ENCODE results near the gene IP6K3. TPM values are rescaled to one million over a fixed set of nuclear protein-coding genes. Genes with fewer than 3 reads are reported as not detected.

IP6K3 gene
- total RNA-seq, 1 donor from 2014 or later: not detected

GRCh38 chr6:33696076-33696475 is 50.6 kb downstream of the IP6K3 start:
- peak overlapping the region; percentile 92 for H3K27ac Mint-ChIP-seq
- intact Hi-C loops (cut with micrococcal nuclease): loop anchor here (10.0 kb wide), 1 partner anchor 241 kb away; the partner anchor contains the start of gene ZBTB9

GRCh38 chr6:33695451-33695887 is 51.2 kb downstream of the IP6K3 start:
- Mint-ChIP-seq H3K4me1 (ENCODE audit: low read depth) (peaks cover 69% of the 10 kb centered on the region), H3K27ac (peak overlapping the region; percentile 91), H3K27me3 (ENCODE audit: insufficient read depth) (no peaks in the 10 kb centered on the region), H3K9me3 (no peaks in the 10 kb centered on the region), H3K4me3 (no peak overlapping the region), H3K36me3 (ENCODE audit: low read depth) (peaks cover 45% of the 10 kb centered on the region)
- DNase-seq (ENCODE audit: low spot score): no peak
- intact Hi-C loops (cut with micrococcal nuclease): loop anchor here (2.0 to 10.0 kb wide), 3 partner anchors 15 to 241 kb away; partner anchors contain the start of genes ITPR3, UQCC2 and ZBTB9

More at GRCh38 chr6:33696076-33696475, 50.6 kb downstream of the IP6K3 start:
- no peak for DNase-seq (ENCODE audit: low spot score)
- H3K4me1 Mint-ChIP-seq (ENCODE audit: low read depth): peaks cover 69% of the 10 kb centered on the region
- peaks cover 42% of the 10 kb centered on the region for H3K36me3 Mint-ChIP-seq (ENCODE audit: low read depth)
- no peaks in the 10 kb centered on the region for H3K27me3 Mint-ChIP-seq (ENCODE audit: insufficient read depth)
- peak overlapping the region; percentile 62 for H3K4me3 Mint-ChIP-seq
- no peaks in the 10 kb centered on the region for H3K9me3 Mint-ChIP-seq

GRCh38 chr6:33694977-33695376 is 51.7 kb downstream of the IP6K3 start:
- no peak for DNase-seq (ENCODE audit: low spot score)
- peak overlapping the region; percentile 91 for H3K27ac Mint-ChIP-seq
- peaks cover 64% of the 10 kb centered on the region for H3K4me1 Mint-ChIP-seq (ENCODE audit: low read depth)
- H3K27me3 Mint-ChIP-seq (ENCODE audit: insufficient read depth): no peaks in the 10 kb centered on the region
- H3K9me3 Mint-ChIP-seq: no peaks in the 10 kb centered on the region
- intact Hi-C loops (cut with micrococcal nuclease): loop anchor here (2.0 to 10.0 kb wide), 3 partner anchors 16 to 240 kb away; partner anchors contain the start of genes ITPR3, UQCC2 and ZBTB9
- peak overlapping the region; percentile 55 for H3K4me3 Mint-ChIP-seq
- peaks cover 42% of the 10 kb centered on the region for H3K36me3 Mint-ChIP-seq (ENCODE audit: low read depth)

- Mint-ChIP-seq H3K27ac (peak overlapping the region; percentile 91), H3K36me3 (ENCODE audit: low read depth) (peaks cover 45% of the 10 kb centered on the region), H3K4me3 (peak overlapping the region; percentile 55), H3K4me1 (ENCODE audit: low read depth) (peaks cover 63% of the 10 kb centered on the region), H3K9me3 (no peaks in the 10 kb centered on the region), H3K27me3 (ENCODE audit: insufficient read depth) (no peaks in the 10 kb centered on the region)
- intact Hi-C loops (cut with micrococcal nuclease): loop anchor here (2.0 to 10.0 kb wide), 3 partner anchors 16 to 240 kb away; partner anchors contain the start of genes ITPR3, UQCC2 and ZBTB9
- DNase-seq (ENCODE audit: low spot score): peak; percentile 22
Measured at GRCh38 chr6:33694401-33694931, 52.2 kb downstream of the IP6K3 start.

- Mint-ChIP-seq H3K4me1 (ENCODE audit: low read depth) (peaks cover 63% of the 10 kb centered on the region), H3K4me3 (peak overlapping the region; percentile 55), H3K27me3 (ENCODE audit: insufficient read depth) (no peaks in the 10 kb centered on the region), H3K9me3 (no peaks in the 10 kb centered on the region), H3K27ac (peak overlapping the region; percentile 98), H3K36me3 (ENCODE audit: low read depth) (peaks cover 50% of the 10 kb centered on the region)
- intact Hi-C loops (cut with micrococcal nuclease): loop anchor here (2.0 to 10.0 kb wide), 3 partner anchors 17 to 239 kb away; partner anchors contain the start of genes ITPR3, UQCC2 and ZBTB9
- no peak for DNase-seq (ENCODE audit: low spot score)
Measured at GRCh38 chr6:33693186-33694105, 53.3 kb downstream of the IP6K3 start.

GRCh38 chr6:33692760-33693158 is 53.9 kb downstream of the IP6K3 start:
- intact Hi-C loops (cut with micrococcal nuclease): loop anchor here (10.0 kb wide), 1 partner anchor 238 kb away; the partner anchor contains the start of gene ZBTB9
- Mint-ChIP-seq H3K9me3 (no peaks in the 10 kb centered on the region), H3K27me3 (ENCODE audit: insufficient read depth) (no peaks in the 10 kb centered on the region), H3K4me1 (ENCODE audit: low read depth) (peaks cover 62% of the 10 kb centered on the region), H3K27ac (peak overlapping the region; percentile 98), H3K4me3 (peak overlapping the region; percentile 79), H3K36me3 (ENCODE audit: low read depth) (peaks cover 51% of the 10 kb centered on the region)
- peak; percentile 64 for DNase-seq (ENCODE audit: low spot score)

GRCh38 chr6:33692078-33692759 is 54.5 kb downstream of the IP6K3 start:
- Mint-ChIP-seq H3K4me1 (ENCODE audit: low read depth) (peaks cover 57% of the 10 kb centered on the region), H3K27ac (peak overlapping the region; percentile 98), H3K9me3 (no peaks in the 10 kb centered on the region), H3K27me3 (ENCODE audit: insufficient read depth) (no peaks in the 10 kb centered on the region), H3K4me3 (peak overlapping the region; percentile 79), H3K36me3 (ENCODE audit: low read depth) (peaks cover 46% of the 10 kb centered on the region)
- no peak for DNase-seq (ENCODE audit: low spot score)
- intact Hi-C loops (cut with micrococcal nuclease): loop anchor here (10.0 kb wide), 1 partner anchor 237 kb away; the partner anchor contains the start of gene ZBTB9

- intact Hi-C loops (cut with micrococcal nuclease): loop anchor here (10.0 kb wide), 1 partner anchor 237 kb away; the partner anchor contains the start of gene ZBTB9
- Mint-ChIP-seq H3K36me3 (ENCODE audit: low read depth) (peaks cover 44% of the 10 kb centered on the region), H3K4me1 (ENCODE audit: low read depth) (peaks cover 50% of the 10 kb centered on the region), H3K4me3 (no peak overlapping the region), H3K27me3 (ENCODE audit: insufficient read depth) (no peaks in the 10 kb centered on the region), H3K9me3 (no peaks in the 10 kb centered on the region), H3K27ac (peak overlapping the region; percentile 44)
- no peak for DNase-seq (ENCODE audit: low spot score)
Measured at GRCh38 chr6:33691456-33692077, 55.1 kb downstream of the IP6K3 start.

- Mint-ChIP-seq H3K27ac (peak overlapping the region; percentile 52), H3K36me3 (ENCODE audit: low read depth) (peaks cover 46% of the 10 kb centered on the region), H3K9me3 (no peaks in the 10 kb centered on the region), H3K4me1 (ENCODE audit: low read depth) (peaks cover 42% of the 10 kb centered on the region), H3K4me3 (no peak overlapping the region), H3K27me3 (ENCODE audit: insufficient read depth) (no peaks in the 10 kb centered on the region)
- intact Hi-C loops (cut with micrococcal nuclease): loop anchor here (10.0 kb wide), 1 partner anchor 236 kb away; the partner anchor contains the start of gene ZBTB9
- no peak for DNase-seq (ENCODE audit: low spot score)
Measured at GRCh38 chr6:33690766-33691165, 55.9 kb downstream of the IP6K3 start.

GRCh38 chr6:33689879-33690278 is 56.8 kb downstream of the IP6K3 start:
- Mint-ChIP-seq H3K4me1 (ENCODE audit: low read depth) (peaks cover 37% of the 10 kb centered on the region), H3K27me3 (ENCODE audit: insufficient read depth) (no peaks in the 10 kb centered on the region), H3K27ac (no peak overlapping the region), H3K4me3 (no peak overlapping the region), H3K36me3 (ENCODE audit: low read depth) (peaks cover 49% of the 10 kb centered on the region), H3K9me3 (no peaks in the 10 kb centered on the region)
- intact Hi-C loops (cut with micrococcal nuclease): loop anchor here (10.0 kb wide), 1 partner anchor 235 kb away; the partner anchor contains the start of gene ZBTB9
- DNase-seq (ENCODE audit: low spot score): no peak

- Mint-ChIP-seq H3K4me3 (no peak overlapping the region), H3K36me3 (ENCODE audit: low read depth) (peaks cover 49% of the 10 kb centered on the region), H3K27ac (peak overlapping the region; percentile 34), H3K4me1 (ENCODE audit: low read depth) (peaks cover 30% of the 10 kb centered on the region), H3K27me3 (ENCODE audit: insufficient read depth) (no peaks in the 10 kb centered on the region), H3K9me3 (no peaks in the 10 kb centered on the region)
- DNase-seq (ENCODE audit: low spot score): no peak
- intact Hi-C loops (cut with micrococcal nuclease): no loop called here
Measured at GRCh38 chr6:33689148-33689494, 57.6 kb downstream of the IP6K3 start.

Data from activated T-helper 1 cell treated with anti-CD3 and anti-CD28 coated beads, Interleukin-12 subunit alpha, Interleukin-12 subunit beta, Interleukin-2, Interleukin-4 antibody, amounts not matched to agents 30 ng/mL and 10 ng/mL and 1 ng/mL, durations not matched to agents 14 hours and 24 hours and 36 hours (primary cell).